RWPE1 (cell line): ENCODE measurements around the gene TBKBP1.
"Not testable (repeated sequence)": the region's sequence is repeated elsewhere in the genome, so short reads cannot be mapped to it uniquely, and the experiment has no call there.

Experiments used
- CTCF ChIA-PET: fragments of 350-600 bp; sonication (Branson Sonifier 250); formaldehyde crosslinking; extraction: SDS; loops from one replicate; lab custom pipeline; 2021; lab: Yijun Ruan, JAX
- POLR2A ChIA-PET: fragments of 400-600 bp; formaldehyde crosslinking; extraction: SDS; loops from one replicate; lab custom pipeline; 2020; ENCODE audit warnings: antibody characterized with exemption; ENCODE audit not compliant: low non-redundant PET; lab: Yijun Ruan, JAX
- DNase-seq: peaks from one replicate; pipeline ENCODE4 v3.0.0; 2012; ENCODE audit warnings: low spot score
- H3K27ac ChIP-seq: fragments of 450-650 bp; 2 replicates; pipeline ENCODE4 v1.5.1; 2017
- TF ChIP-seq, protein P1 (sequence below): fragments of 450-650 bp; conservative IDR thresholded peaks from 2 replicates; pipeline ENCODE4 v1.5.1; 2017; ENCODE audit warnings: low read depth, mild to moderate bottlenecking

TBKBP1 gene

DNA sequence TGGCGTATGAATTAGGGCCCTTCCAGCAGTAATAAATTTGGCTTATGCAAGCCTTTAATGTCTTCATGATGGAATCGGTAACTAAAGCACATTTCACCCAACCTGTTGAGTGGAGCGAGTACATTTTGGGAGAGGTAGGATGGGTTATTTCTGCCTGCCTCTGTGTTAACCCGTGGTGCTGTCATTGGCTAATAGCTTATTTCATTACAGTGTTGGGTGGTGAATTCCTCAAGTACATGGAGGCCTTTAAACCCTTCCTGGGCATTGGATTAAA is 17.8 kb upstream of the TBKBP1 start:
- CTCF ChIA-PET: interaction anchor here (0.6 kb wide), 1 partner anchor 22 kb away, joined by 7 read pairs; no protein-coding TSS in a partner anchor

DNA sequence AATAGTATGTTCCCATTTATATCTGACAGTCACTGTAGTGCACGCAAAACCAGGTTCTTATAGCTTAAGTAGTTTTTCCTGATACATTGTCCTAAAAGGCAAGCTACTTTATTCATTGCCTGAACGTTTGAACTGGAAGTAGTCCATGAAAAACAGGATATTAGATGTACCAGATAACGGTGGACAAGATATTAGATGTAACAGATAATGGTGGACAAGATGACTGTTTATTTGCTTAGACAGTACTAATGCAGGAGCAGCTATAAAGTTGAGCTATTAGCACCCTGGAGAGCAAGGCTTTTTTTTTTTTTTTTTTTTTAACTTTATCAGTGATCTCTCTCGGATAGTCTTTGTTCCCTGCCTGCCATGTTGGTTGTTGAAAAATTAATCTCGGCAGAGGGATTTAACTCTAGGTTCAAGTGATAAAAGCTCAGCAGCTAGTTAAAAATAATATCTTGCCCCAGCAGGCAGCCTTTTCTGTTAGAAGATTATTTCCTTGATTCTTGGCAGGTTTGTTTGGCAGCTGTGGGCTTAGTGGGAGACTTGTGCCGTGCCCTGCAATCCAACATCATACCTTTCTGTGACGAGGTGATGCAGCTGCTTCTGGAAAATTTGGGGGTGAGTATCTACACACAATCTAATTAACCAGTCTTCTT is 17.3 kb upstream of the TBKBP1 start:
- H3K27ac ChIP-seq: no peak overlapping the region
- POLR2A ChIA-PET: no interaction called here
- TF ChIP-seq, protein P1, sequence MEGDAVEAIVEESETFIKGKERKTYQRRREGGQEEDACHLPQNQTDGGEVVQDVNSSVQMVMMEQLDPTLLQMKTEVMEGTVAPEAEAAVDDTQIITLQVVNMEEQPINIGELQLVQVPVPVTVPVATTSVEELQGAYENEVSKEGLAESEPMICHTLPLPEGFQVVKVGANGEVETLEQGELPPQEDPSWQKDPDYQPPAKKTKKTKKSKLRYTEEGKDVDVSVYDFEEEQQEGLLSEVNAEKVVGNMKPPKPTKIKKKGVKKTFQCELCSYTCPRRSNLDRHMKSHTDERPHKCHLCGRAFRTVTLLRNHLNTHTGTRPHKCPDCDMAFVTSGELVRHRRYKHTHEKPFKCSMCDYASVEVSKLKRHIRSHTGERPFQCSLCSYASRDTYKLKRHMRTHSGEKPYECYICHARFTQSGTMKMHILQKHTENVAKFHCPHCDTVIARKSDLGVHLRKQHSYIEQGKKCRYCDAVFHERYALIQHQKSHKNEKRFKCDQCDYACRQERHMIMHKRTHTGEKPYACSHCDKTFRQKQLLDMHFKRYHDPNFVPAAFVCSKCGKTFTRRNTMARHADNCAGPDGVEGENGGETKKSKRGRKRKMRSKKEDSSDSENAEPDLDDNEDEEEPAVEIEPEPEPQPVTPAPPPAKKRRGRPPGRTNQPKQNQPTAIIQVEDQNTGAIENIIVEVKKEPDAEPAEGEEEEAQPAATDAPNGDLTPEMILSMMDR: no peak
- CTCF ChIA-PET: interaction anchor here (0.6 kb wide), 1 partner anchor 22 kb away, joined by 7 read pairs; no protein-coding TSS in a partner anchor
- DNase-seq: no peak

More for the DNA sequence above, 17.8 kb upstream of the TBKBP1 start:
- POLR2A ChIA-PET: no interaction called here
- TF ChIP-seq, protein P1: no peak
- no peak overlapping the region for H3K27ac ChIP-seq
- no peak for DNase-seq

- DNase-seq: no peak
- ChIA-PET POLR2A (no interaction called here), CTCF (no interaction called here)
- H3K27ac ChIP-seq: no peak overlapping the region
- TF ChIP-seq, protein P1: no peak
Observed at GRCh38 chr17:47678196-47678595, 15.8 kb upstream of the TBKBP1 start.

DNA sequence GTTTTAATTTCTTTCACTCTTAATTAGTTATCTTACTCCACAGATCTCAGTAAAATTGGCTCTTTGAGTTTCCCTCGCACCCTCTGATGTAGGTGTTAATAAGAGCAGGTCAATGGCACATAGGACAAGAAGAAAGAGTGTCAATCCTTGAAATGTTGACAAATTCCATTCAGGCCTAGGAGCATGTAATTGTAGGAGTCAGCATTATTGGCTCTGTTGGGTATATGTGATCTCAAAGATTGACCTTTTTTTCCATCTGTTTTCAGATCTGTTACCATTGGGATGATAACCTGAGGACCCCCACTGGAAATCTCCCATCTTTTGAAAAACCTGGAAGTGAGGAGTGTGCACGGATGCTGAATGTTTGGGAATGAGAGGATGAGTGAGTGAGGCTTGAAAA is 11.8 kb upstream of the TBKBP1 start:
- TF ChIP-seq, protein P1: no peak
- DNase-seq: no peak
- ChIA-PET CTCF (interaction anchor here (0.6 kb wide), 1 partner anchor 33 kb away, joined by 3 read pairs; the partner anchor contains the start of gene KPNB1), POLR2A (no interaction called here)
- no peak overlapping the region for H3K27ac ChIP-seq

GRCh38 chr17:47682727-47683126 is 11.2 kb upstream of the TBKBP1 start:
- POLR2A ChIA-PET, DNase-seq, H3K27ac ChIP-seq: not testable (repeated sequence)
- CTCF ChIA-PET: interaction anchor here (0.6 kb wide), 1 partner anchor 33 kb away, joined by 3 read pairs; the partner anchor contains the start of gene KPNB1

- DNase-seq: no peak
- POLR2A ChIA-PET: no interaction called here
- no peak overlapping the region for H3K27ac ChIP-seq
- TF ChIP-seq, protein P1: no peak
- CTCF ChIA-PET: interaction anchor here (0.6 kb wide), 1 partner anchor 21 kb away, joined by 3 read pairs; no protein-coding TSS in a partner anchor
Observed at GRCh38 chr17:47684025-47684424, 9.9 kb upstream of the TBKBP1 start.

GRCh38 chr17:47684535-47685193 is 9.3 kb upstream of the TBKBP1 start:
- ChIA-PET POLR2A (no interaction called here), CTCF (interaction anchor here (0.6 to 0.8 kb wide), 3 partner anchors 20 to 317 kb away, joined by 3 to 5 read pairs (median 4); no protein-coding TSS in a partner anchor)
- TF ChIP-seq, protein P1: no peak
- no peak for DNase-seq
- H3K27ac ChIP-seq: no peak overlapping the region
